HepG2 (cell line): ENCODE data around the gene WIPF2. TPM values are rescaled to one million over a fixed set of nuclear protein-coding genes. Genes with fewer than 3 reads are reported as not detected.

ENCODE experiments used
- ATAC-seq: fragments of 200-7000 bp; cut with Tn5 transposase; 3 replicates; pipeline ENCODE4 v1.9.1; 2020; ENCODE audit warnings: mild to moderate bottlenecking, moderate library complexity
- BruUV-seq: library from RNA; stranded (reverse); fragments of 400-500 nt; replicated peaks from 2 replicates; lab custom pipeline; 2021; lab: Mats Ljungman, UMichigan
- CTCF ChIA-PET: fragments of 300-600 bp; formaldehyde crosslinking; extraction: SDS; loops from one replicate; lab custom pipeline; 2021; ENCODE audit warnings: low total read pairs, inconsistent platforms, low intra/inter-chr PET ratio; lab: Yijun Ruan, JAX
- POLR2A ChIA-PET: fragments of 350-600 bp; sonication (Branson Sonifier 250); formaldehyde crosslinking; loops from one replicate; lab custom pipeline; 2020; ENCODE audit warnings: antibody characterized with exemption, inconsistent platforms; lab: Yijun Ruan, JAX
- DNase-seq: peaks from one replicate; pipeline ENCODE4 v3.0.0-alpha.2; 2015; ENCODE audit warnings: low spot score
- FAIRE-seq: peaks from 3 replicates; lab custom pipeline; 2011; peaks lifted over from hg19 to GRCh38; lab: Jason Lieb, UNC
- H2AFZ ChIP-seq: one replicate; pipeline ENCODE4 v1.6.1; 2011; ENCODE audit warnings: low read length, inconsistent platforms
- H3K27ac ChIP-seq: fragments of 300-600 bp; 3 replicates; pipeline ENCODE4 v1.8.0; 2011; ENCODE audit warnings: mixed run types, mild to moderate bottlenecking, mixed read lengths, low read length, inconsistent platforms; ENCODE audit not compliant: insufficient read depth; ENCODE audit errors: extremely low read length
- H3K27me3 ChIP-seq, 2 experiments: fragments of 200-600 bp in 1 of 2; 2 replicates in 1 of 2; 3 replicates in 1 of 2; pipeline versions ENCODE4 v1.6.0 to v1.8.0; 2011; ENCODE audit warnings: low read length in 2 of 2, mild to moderate bottlenecking in 2 of 2, moderate library complexity in 2 of 2, inconsistent platforms in 1 of 2; ENCODE audit not compliant: insufficient read depth in 2 of 2, control insufficient read depth in 1 of 2
- H3K36me3 ChIP-seq, 2 experiments: fragments of 200-600 bp in 1 of 2; replicated peaks in 1 of 2; 2 replicates in 1 of 2; 3 replicates in 1 of 2; pipeline versions ENCODE4 v1.5.1 to v1.8.0; 2011; ENCODE audit warnings: low read length in 2 of 2, inconsistent platforms in 1 of 2; ENCODE audit not compliant: insufficient read depth in 2 of 2, control insufficient read depth in 1 of 2
- H3K4me1 ChIP-seq: 2 replicates; pipeline ENCODE4 v1.5.1; 2012; ENCODE audit warnings: low read length, inconsistent platforms; ENCODE audit not compliant: insufficient read depth
- H3K4me2 ChIP-seq: 2 replicates; pipeline ENCODE4 v1.6.0; 2011; ENCODE audit warnings: low read depth, low read length, inconsistent platforms
- H3K4me3 ChIP-seq, 3 experiments: fragments of 200-600 bp in 1 of 3; sonication (generic), shearing (Covaris generic) in 1 of 3; replicated peaks in 1 of 3; 2 replicates each; pipeline ENCODE4 v1.5.1; 2011 to 2016; ENCODE audit warnings: low read length in 3 of 3, inconsistent platforms in 2 of 3, low read depth in 2 of 3, mild to moderate bottlenecking in 2 of 3, control low read depth in 1 of 3, mixed read lengths in 1 of 3; ENCODE audit not compliant: insufficient read depth in 1 of 3
- H3K79me2 ChIP-seq: one replicate; pipeline ENCODE4 v1.6.1; 2011; ENCODE audit warnings: low read length, inconsistent platforms; ENCODE audit not compliant: insufficient read depth
- H3K9ac ChIP-seq: 2 replicates; pipeline ENCODE4 v1.6.0; 2011; ENCODE audit warnings: mild to moderate bottlenecking, low read depth, low read length, inconsistent platforms; ENCODE audit not compliant: insufficient read depth
- H3K9me3 ChIP-seq: 2 replicates; pipeline ENCODE4 v1.5.1; 2012; ENCODE audit warnings: mild to moderate bottlenecking, low read length
- H4K20me1 ChIP-seq: 2 replicates; pipeline ENCODE4 v1.6.0; 2011; ENCODE audit warnings: inconsistent platforms, mild to moderate bottlenecking, low read length, moderate library complexity; ENCODE audit not compliant: insufficient read depth
- GRHL1 ChIP-seq: sonication (generic); formaldehyde crosslinking; conservative IDR thresholded peaks from 2 replicates; pipeline ENCODE4 v1.8.0; 2022; ENCODE audit warnings: missing genetic modification reagents
- HES4 ChIP-seq: sonication (generic); formaldehyde crosslinking; IDR thresholded peaks from 2 replicates; pipeline ENCODE4 v1.9.0; 2021; ENCODE audit warnings: mild to moderate bottlenecking, missing genetic modification reagents, borderline replicate concordance
- KDM5B ChIP-seq: sonication (generic); formaldehyde crosslinking; IDR thresholded peaks from 2 replicates; pipeline ENCODE4 v1.4.0; 2020; ENCODE audit warnings: missing genetic modification reagents, mild to moderate bottlenecking, borderline replicate concordance
- LCORL ChIP-seq, 2 experiments: fragments of 450-650 bp in 1 of 2; sonication (generic) in 1 of 2; formaldehyde crosslinking in 1 of 2; IDR thresholded peaks; 2 replicates each; pipeline versions ENCODE4 v1.5.0 to v1.6.1; 2017 to 2020; ENCODE audit warnings: antibody characterized with exemption in 1 of 2, missing genetic modification reagents in 1 of 2
- SP5 ChIP-seq: IDR thresholded peaks from 2 replicates; pipeline ENCODE4 v1.6.1; 2016; ENCODE audit warnings: low read depth, borderline replicate concordance
- ZBTB7B ChIP-seq: sonication (generic); formaldehyde crosslinking; IDR thresholded peaks from 2 replicates; pipeline ENCODE4 v1.4.0; 2020; ENCODE audit warnings: missing genetic modification reagents
- ZNF446 ChIP-seq: sonication (generic); formaldehyde crosslinking; IDR thresholded peaks from 2 replicates; pipeline ENCODE4 v1.5.0; 2020; ENCODE audit warnings: mild to moderate bottlenecking, missing genetic modification reagents
- ZNF878 ChIP-seq: sonication (generic); formaldehyde crosslinking; IDR thresholded peaks from 2 replicates; pipeline ENCODE4 v1.8.1; 2023; ENCODE audit warnings: mild to moderate bottlenecking, missing genetic modification reagents, moderate library complexity
- WGBS: methylation state at CpG from one replicate; pipeline ENCODE4 v1.1.6; 2017; ENCODE audit warnings: low lambda C conversion rate; 5-methylcytosine and 5-hydroxymethylcytosine counted together
- in situ Hi-C: cut with HindIII; loops from 2 replicates; pipeline ENCODE4 v1.10.0; 2017; ENCODE audit warnings: low pct_unique_long_range_greater_than_20kb; ENCODE audit not compliant: extremely low pct_ligation_motif_present
- intact Hi-C: fragments of 100-400 bp; cut with micrococcal nuclease; formaldehyde crosslinking; loops from one replicate; pipeline ENCODE4 v1.10.0; 2022; ENCODE audit not compliant: unreplicated experiment
- polyA plus RNA-seq, 8 experiments: library from polyadenylated mRNA; depleted of rRNA in 3 of 8; stranded (reverse) in 7 of 8; unstranded in 1 of 8; fragments of >200 nt; fragmentation: Illumina TruSeq in 4 of 8; extraction: Trizol in 4 of 8; gene quantifications; 2 replicates each; pipeline versions ENCODE4 v1.2.1 to v1.2.3, GENCODE V29; 2011 to 2016; ENCODE audit warnings: low read depth in 4 of 8, missing spikeins in 1 of 8, mixed read lengths in 1 of 8; ENCODE audit not compliant: insufficient read depth in 1 of 8
- total RNA-seq, 5 experiments: library from RNA; depleted of rRNA; stranded (reverse); fragments of >200 nt; fragmentation: Illumina TruSeq; extraction: Trizol; gene quantifications; 2 replicates each; pipeline ENCODE4 v1.2.3, GENCODE V29; 2016; ENCODE audit warnings: low read depth in 1 of 5
- TF ChIP-seq, protein P1 (sequence below): sonication (generic); formaldehyde crosslinking; IDR thresholded peaks from 2 replicates; pipeline ENCODE4 v1.4.0; 2020; ENCODE audit warnings: mild to moderate bottlenecking, missing genetic modification reagents
- TF ChIP-seq, protein P2 (sequence below): sonication (generic); formaldehyde crosslinking; IDR thresholded peaks from 2 replicates; pipeline ENCODE4 v1.4.0; 2020; ENCODE audit warnings: missing genetic modification reagents
- TF ChIP-seq, protein P3 (sequence below): sonication (generic); formaldehyde crosslinking; IDR thresholded peaks from 2 replicates; pipeline ENCODE4 v1.8.1; 2023; ENCODE audit warnings: missing genetic modification reagents, inconsistent platforms, borderline replicate concordance

Gene WIPF2
- total and polyA plus RNA-seq, 2 of the 13 experiments (the other 11 are each of a cell fraction or from before 2014, with no cell fraction given): 7.2 to 10.8 TPM

- CTCF ChIA-PET: interaction anchor here (0.6 kb wide), 1 partner anchor 175 kb away, joined by 3 read pairs; no protein-coding TSS in a partner anchor
- POLR2A ChIA-PET: interaction anchor here (1.1 to 5.3 kb wide), 6 partner anchors 8 to 28 kb away, joined by 3 to 48 read pairs (median 4); no protein-coding TSS in a partner anchor
- no TSS peak for BruUV-seq
- ATAC-seq (no peak; the same call in 2 of the 3 replicates), FAIRE-seq (no peak), DNase-seq (no peak)
- no peak overlapping the region for H3K27ac ChIP-seq
- H3K9ac ChIP-seq: no peak overlapping the region
- no peak overlapping the region for H3K4me3 ChIP-seq
- H4K20me1 ChIP-seq: peaks cover 37% of the 10 kb centered on the region
- intact Hi-C loops (no loop called here), in situ Hi-C loops (no loop called here)
- H3K36me3 ChIP-seq: peaks cover 0 to 6% of the 10 kb centered on the region in 2 experiments; a peak in 1 of 5 replicates
- peaks cover 24% of the 10 kb centered on the region for H3K79me2 ChIP-seq
- H3K27me3 ChIP-seq: no peaks in the 10 kb centered on the region
- peak overlapping the region; percentile 52; the same call in 1 of the 2 replicates for H3K4me2 ChIP-seq
- 95% methylated on average over 2 of the region's 4 CpGs for WGBS
- peaks cover 81% of the 10 kb centered on the region for H3K4me1 ChIP-seq
- no peak overlapping the region for H2AFZ ChIP-seq
- H3K9me3 ChIP-seq: no peaks in the 10 kb centered on the region
- TF ChIP-seq HES4 (CRISPR knock-in tag) (0 out of 2 replicates have a peak, but pooled peaks have one; percentile 18), ZNF878 (CRISPR knock-in tag) (no peak), SP5 (CRISPR knock-in tag) (no peak), ZNF446 (CRISPR knock-in tag) (0 out of 2 replicates have a peak, but pooled peaks have one; percentile 53), GRHL1 (no peak), LCORL (IDR thresholded peaks at IDR 0.05) (no peak), LCORL (CRISPR knock-in tag; IDR thresholded peaks at IDR 0.05) (no peak), KDM5B (CRISPR knock-in tag) (peak; percentile 23; the same call in 1 of the 2 replicates), ZBTB7B (CRISPR knock-in tag) (no peak)
- TF ChIP-seq, protein P1, sequence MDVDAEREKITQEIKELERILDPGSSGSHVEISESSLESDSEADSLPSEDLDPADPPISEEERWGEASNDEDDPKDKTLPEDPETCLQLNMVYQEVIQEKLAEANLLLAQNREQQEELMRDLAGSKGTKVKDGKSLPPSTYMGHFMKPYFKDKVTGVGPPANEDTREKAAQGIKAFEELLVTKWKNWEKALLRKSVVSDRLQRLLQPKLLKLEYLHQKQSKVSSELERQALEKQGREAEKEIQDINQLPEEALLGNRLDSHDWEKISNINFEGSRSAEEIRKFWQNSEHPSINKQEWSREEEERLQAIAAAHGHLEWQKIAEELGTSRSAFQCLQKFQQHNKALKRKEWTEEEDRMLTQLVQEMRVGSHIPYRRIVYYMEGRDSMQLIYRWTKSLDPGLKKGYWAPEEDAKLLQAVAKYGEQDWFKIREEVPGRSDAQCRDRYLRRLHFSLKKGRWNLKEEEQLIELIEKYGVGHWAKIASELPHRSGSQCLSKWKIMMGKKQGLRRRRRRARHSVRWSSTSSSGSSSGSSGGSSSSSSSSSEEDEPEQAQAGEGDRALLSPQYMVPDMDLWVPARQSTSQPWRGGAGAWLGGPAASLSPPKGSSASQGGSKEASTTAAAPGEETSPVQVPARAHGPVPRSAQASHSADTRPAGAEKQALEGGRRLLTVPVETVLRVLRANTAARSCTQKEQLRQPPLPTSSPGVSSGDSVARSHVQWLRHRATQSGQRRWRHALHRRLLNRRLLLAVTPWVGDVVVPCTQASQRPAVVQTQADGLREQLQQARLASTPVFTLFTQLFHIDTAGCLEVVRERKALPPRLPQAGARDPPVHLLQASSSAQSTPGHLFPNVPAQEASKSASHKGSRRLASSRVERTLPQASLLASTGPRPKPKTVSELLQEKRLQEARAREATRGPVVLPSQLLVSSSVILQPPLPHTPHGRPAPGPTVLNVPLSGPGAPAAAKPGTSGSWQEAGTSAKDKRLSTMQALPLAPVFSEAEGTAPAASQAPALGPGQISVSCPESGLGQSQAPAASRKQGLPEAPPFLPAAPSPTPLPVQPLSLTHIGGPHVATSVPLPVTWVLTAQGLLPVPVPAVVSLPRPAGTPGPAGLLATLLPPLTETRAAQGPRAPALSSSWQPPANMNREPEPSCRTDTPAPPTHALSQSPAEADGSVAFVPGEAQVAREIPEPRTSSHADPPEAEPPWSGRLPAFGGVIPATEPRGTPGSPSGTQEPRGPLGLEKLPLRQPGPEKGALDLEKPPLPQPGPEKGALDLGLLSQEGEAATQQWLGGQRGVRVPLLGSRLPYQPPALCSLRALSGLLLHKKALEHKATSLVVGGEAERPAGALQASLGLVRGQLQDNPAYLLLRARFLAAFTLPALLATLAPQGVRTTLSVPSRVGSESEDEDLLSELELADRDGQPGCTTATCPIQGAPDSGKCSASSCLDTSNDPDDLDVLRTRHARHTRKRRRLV (CRISPR knock-in tag): no peak
- TF ChIP-seq, protein P2, sequence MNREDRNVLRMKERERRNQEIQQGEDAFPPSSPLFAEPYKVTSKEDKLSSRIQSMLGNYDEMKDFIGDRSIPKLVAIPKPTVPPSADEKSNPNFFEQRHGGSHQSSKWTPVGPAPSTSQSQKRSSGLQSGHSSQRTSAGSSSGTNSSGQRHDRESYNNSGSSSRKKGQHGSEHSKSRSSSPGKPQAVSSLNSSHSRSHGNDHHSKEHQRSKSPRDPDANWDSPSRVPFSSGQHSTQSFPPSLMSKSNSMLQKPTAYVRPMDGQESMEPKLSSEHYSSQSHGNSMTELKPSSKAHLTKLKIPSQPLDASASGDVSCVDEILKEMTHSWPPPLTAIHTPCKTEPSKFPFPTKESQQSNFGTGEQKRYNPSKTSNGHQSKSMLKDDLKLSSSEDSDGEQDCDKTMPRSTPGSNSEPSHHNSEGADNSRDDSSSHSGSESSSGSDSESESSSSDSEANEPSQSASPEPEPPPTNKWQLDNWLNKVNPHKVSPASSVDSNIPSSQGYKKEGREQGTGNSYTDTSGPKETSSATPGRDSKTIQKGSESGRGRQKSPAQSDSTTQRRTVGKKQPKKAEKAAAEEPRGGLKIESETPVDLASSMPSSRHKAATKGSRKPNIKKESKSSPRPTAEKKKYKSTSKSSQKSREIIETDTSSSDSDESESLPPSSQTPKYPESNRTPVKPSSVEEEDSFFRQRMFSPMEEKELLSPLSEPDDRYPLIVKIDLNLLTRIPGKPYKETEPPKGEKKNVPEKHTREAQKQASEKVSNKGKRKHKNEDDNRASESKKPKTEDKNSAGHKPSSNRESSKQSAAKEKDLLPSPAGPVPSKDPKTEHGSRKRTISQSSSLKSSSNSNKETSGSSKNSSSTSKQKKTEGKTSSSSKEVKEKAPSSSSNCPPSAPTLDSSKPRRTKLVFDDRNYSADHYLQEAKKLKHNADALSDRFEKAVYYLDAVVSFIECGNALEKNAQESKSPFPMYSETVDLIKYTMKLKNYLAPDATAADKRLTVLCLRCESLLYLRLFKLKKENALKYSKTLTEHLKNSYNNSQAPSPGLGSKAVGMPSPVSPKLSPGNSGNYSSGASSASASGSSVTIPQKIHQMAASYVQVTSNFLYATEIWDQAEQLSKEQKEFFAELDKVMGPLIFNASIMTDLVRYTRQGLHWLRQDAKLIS (CRISPR knock-in tag): no peak
- TF ChIP-seq, protein P3, sequence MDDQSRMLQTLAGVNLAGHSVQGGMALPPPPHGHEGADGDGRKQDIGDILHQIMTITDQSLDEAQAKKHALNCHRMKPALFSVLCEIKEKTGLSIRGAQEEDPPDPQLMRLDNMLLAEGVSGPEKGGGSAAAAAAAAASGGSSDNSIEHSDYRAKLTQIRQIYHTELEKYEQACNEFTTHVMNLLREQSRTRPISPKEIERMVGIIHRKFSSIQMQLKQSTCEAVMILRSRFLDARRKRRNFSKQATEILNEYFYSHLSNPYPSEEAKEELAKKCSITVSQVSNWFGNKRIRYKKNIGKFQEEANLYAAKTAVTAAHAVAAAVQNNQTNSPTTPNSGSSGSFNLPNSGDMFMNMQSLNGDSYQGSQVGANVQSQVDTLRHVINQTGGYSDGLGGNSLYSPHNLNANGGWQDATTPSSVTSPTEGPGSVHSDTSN: no peak
Observed at GRCh38 chr17:40327244-40327729, 108.2 kb downstream of the WIPF2 start.
